PC-3 (cell line): Measurements from ENCODE around the gene TRPM1.

Experiments used
- CTCF ChIP-seq: fragments of 300-600 bp; sonication (generic); conservative IDR thresholded peaks from 2 replicates; pipeline ENCODE4 v1.5.1; 2017; ENCODE audit warnings: antibody characterized with exemption, low read depth, mild to moderate bottlenecking, low read length
- EZH2 ChIP-seq: fragments of 300-600 bp; sonication (generic); IDR thresholded peaks from one replicate; pipeline ENCODE4 v1.6.1; 2017; ENCODE audit warnings: antibody characterized with exemption, mild to moderate bottlenecking, low read length; ENCODE audit not compliant: unreplicated experiment

- TF ChIP-seq CTCF: no peak
- no peak for TF ChIP-seq EZH2
Observed at GRCh38 chr15:31027910-31028578, 73.5 kb downstream of the TRPM1 start.
